OCI-LY1 (cell line): ENCODE data around the gene DUSP5.

Experiments
- CTCF ChIP-seq: fragments of 200-600 bp; sonication (generic), shearing (Covaris generic); IDR thresholded peaks from 2 replicates; pipeline ENCODE4 v1.5.1; 2017; ENCODE audit warnings: mild to moderate bottlenecking, antibody characterized with exemption, low read length, moderate library complexity, mixed read lengths
- EZH2 ChIP-seq: fragments of 200-600 bp; sonication (generic), shearing (Covaris generic); IDR thresholded peaks from 2 replicates; pipeline ENCODE4 v1.8.0; 2017; ENCODE audit warnings: borderline replicate concordance, mixed run types, mild to moderate bottlenecking, antibody characterized with exemption, low read length, moderate library complexity, mixed read lengths

GRCh38 chr10:110510730-110511129 is 13.0 kb downstream of the DUSP5 start:
- TF ChIP-seq CTCF: no peak
- TF ChIP-seq EZH2: no peak
